Testis (tissue), 3 donors: ENCODE results near the gene INPP5A. TPM values are rescaled to one million over a fixed set of nuclear protein-coding genes. Genes with fewer than 3 reads are reported as not detected.
A peak's percentile ranks its signal among the peaks of the same experiment; 100 is the strongest.

Experiments
- DNase-seq: peaks from one replicate; pipeline ENCODE4 v3.0.0-alpha.2; 2019
- H3K27ac ChIP-seq, 2 donors: fragments of 200-600 bp; sonication (generic); one replicate each; pipeline ENCODE4 v1.5.1; 2019
- H3K27me3 ChIP-seq: fragments of 200-600 bp; sonication (generic); one replicate; pipeline ENCODE4 v1.5.1; 2019
- H3K36me3 ChIP-seq: fragments of 200-600 bp; sonication (generic); one replicate; pipeline ENCODE4 v1.5.1; 2017; ENCODE audit warnings: low read depth; ENCODE audit errors: missing control alignments
- H3K4me1 ChIP-seq: fragments of 200-600 bp; sonication (generic); one replicate; pipeline ENCODE4 v1.5.1; 2019
- H3K4me3 ChIP-seq, 2 donors: fragments of 200-600 bp; sonication (generic); one replicate each; pipeline ENCODE4 v1.5.1; 2017 to 2019
- H3K9me3 ChIP-seq: fragments of 200-600 bp; sonication (generic); one replicate; pipeline ENCODE4 v1.5.1; 2017
- POLR2A ChIP-seq: fragments of 450-650 bp; IDR thresholded peaks from one replicate; pipeline ENCODE4 v1.6.1; 2017; ENCODE audit warnings: antibody characterized with exemption, mild to moderate bottlenecking, moderate library complexity
- whole genome bisulfite sequencing, 2 donors: methylation state at CpG; one replicate each; pipeline ENCODE4 v1.1.5; 2018; 5-methylcytosine and 5-hydroxymethylcytosine counted together
- intact Hi-C: fragments of 100-400 bp; cut with DNase I; formaldehyde crosslinking; loops from one replicate; pipeline ENCODE4 v1.15.1; 2023; ENCODE audit warnings: low total_unique reads
- polyA plus RNA-seq: library from polyadenylated mRNA; stranded (reverse); fragments of 350-450 nt; fragmentation: Illumina TruSeq; extraction: RNeasy Lipid Tissue Mini Kit (QIAGEN cat#74804); gene quantifications from one replicate; pipeline ENCODE4 v1.2.3, GENCODE V29; 2014; ENCODE audit warnings: low read depth, low replicate concordance; ENCODE audit not compliant: insufficient read depth
- total RNA-seq, 2 donors: library from RNA; depleted of rRNA; stranded (reverse); fragments of >200 nt; gene quantifications; one replicate each; pipeline ENCODE4 v1.2.3, GENCODE V29; 2016
- TF ChIP-seq, protein P1 (sequence below), 3 experiments: fragments of 450-650 bp in 2 of 3; fragments of 200-600 bp in 1 of 3; sonication (generic) in 1 of 3; IDR thresholded peaks; one replicate each; pipeline ENCODE4 v1.5.1; 2016 to 2019; ENCODE audit warnings: antibody characterized with exemption in 3 of 3, mild to moderate bottlenecking in 2 of 3, moderate library complexity in 1 of 3

Gene INPP5A
- total and polyA plus RNA-seq, 3 donors from 2014 or later: 54.1 to 103 (median 73.0) TPM

DNA sequence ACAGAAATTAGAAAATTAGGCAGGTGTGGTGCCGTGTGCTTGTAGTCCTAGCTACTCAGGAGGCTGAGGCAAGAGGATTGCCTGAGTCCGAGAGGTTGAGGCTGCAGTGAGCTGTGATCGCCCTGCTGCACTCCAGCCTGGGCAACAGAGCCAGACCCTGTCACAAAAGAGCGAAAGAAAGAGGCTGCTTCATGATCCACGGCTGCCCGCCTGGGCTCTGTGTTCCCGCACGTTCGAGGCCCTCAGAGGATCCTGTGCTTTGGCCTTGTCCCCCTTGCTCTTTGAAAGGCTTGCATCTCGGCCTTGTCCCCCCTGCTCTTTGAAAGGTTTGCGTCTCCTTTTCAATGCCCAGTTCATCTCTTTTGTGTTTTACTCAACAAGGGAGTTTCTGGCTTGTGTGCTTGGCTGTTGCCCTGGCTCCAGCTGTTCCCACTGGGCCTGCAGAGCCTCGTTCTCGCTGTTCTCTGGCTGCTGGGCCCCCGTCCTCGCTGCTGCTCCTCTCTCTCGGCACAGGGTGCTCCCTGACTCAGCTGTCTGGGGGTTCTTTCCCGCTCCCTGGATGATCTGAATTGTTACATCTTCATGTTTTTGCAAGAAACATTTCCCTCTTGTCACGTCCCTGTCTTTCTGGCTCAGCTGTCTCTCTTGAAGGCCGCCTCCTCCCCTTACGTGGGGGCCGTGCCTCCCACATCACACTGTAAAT lies 45.1 kb upstream of the INPP5A start:
- peak overlapping the region; percentile 21 to 60 for H3K27ac ChIP-seq
- intact Hi-C loops: no loop called here

DNA sequence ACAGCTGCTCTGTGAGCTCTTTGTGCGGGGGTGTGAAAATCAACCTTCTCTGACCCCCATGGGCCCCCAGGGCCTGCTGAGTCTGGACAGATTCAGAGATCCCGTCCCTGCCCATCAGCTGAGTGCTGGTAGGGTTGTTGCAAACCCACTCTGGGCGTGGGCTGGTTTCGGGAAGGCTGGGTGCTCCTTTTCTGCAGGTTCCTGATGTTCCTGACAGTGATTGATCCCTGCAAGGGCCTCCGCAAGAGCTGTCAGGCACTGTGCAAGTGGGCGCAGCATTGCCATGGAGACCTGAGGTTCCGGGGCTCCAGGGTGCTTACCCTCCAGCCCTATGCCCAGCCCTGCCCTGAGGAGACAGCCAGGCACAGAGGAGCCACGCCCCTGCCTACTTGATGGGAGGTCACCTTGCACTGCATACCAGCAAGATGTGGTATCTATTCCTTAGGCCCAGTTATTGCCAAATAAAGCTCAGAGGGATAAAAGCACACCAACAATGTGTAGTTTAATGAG lies 44.3 kb upstream of the INPP5A start:
- TF ChIP-seq POLR2A: no peak
- TF ChIP-seq, protein P1, sequence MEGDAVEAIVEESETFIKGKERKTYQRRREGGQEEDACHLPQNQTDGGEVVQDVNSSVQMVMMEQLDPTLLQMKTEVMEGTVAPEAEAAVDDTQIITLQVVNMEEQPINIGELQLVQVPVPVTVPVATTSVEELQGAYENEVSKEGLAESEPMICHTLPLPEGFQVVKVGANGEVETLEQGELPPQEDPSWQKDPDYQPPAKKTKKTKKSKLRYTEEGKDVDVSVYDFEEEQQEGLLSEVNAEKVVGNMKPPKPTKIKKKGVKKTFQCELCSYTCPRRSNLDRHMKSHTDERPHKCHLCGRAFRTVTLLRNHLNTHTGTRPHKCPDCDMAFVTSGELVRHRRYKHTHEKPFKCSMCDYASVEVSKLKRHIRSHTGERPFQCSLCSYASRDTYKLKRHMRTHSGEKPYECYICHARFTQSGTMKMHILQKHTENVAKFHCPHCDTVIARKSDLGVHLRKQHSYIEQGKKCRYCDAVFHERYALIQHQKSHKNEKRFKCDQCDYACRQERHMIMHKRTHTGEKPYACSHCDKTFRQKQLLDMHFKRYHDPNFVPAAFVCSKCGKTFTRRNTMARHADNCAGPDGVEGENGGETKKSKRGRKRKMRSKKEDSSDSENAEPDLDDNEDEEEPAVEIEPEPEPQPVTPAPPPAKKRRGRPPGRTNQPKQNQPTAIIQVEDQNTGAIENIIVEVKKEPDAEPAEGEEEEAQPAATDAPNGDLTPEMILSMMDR (IDR thresholded peaks at IDR 0.05): no peak
- Histone ChIP-seq H3K9me3 (no peaks in the 10 kb centered on the region), H3K27me3 (no peaks in the 10 kb centered on the region), H3K4me1 (peaks cover 33% of the 10 kb centered on the region), H3K27ac (peak overlapping the region; percentile 21 to 60), H3K4me3 (no peak overlapping the region), H3K36me3 (no peaks in the 10 kb centered on the region)
- WGBS, 2 donors: 68 to 79% methylated on average over 5 to 8 of the region's 8 CpGs
- intact Hi-C loops: no loop called here
- no peak for DNase-seq

More for the DNA sequence above, 45.1 kb upstream of the INPP5A start:
- peak; percentile 87 for DNase-seq
- Histone ChIP-seq H3K9me3 (no peaks in the 10 kb centered on the region), H3K4me1 (peaks cover 33% of the 10 kb centered on the region), H3K4me3 (no peak overlapping the region), H3K27me3 (no peaks in the 10 kb centered on the region), H3K36me3 (no peaks in the 10 kb centered on the region)
- WGBS, 2 donors: 42 to 63% methylated on average over 21 of the region's 21 CpGs
- TF ChIP-seq POLR2A: no peak
- TF ChIP-seq, protein P1 (IDR thresholded peaks at IDR 0.05): no peak

DNA sequence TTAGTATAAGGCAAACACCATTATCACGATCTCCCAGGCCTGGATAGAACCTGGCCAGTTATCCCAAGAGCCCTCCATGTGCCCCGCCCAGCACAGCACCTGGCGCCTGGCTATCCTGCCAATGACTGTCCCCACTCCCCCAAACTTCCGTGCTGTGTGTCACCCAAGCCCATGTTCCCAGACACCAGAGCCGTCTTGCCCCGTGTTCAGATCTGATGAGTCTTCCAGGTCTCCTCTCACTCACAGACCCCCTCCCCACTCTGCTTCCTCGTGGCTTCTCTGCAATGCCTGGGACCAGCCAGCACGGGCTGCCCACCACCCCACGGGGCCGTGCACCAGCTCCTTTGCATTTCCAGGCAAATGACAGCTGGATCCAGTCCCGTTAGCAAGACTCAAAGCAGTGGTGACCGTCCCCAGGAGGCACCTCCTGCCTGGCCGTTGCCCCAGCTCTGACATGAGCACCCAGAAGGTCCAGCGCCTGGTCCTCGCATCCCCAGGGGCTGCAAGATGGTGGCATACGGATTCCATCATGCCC lies 43.8 kb upstream of the INPP5A start:
- intact Hi-C loops: no loop called here
- DNase-seq: no peak
- Histone ChIP-seq H3K4me3 (no peak overlapping the region), H3K4me1 (peaks cover 33% of the 10 kb centered on the region), H3K9me3 (no peaks in the 10 kb centered on the region), H3K27ac (no peak overlapping the region), H3K36me3 (no peaks in the 10 kb centered on the region), H3K27me3 (no peaks in the 10 kb centered on the region)
- TF ChIP-seq POLR2A: no peak
- TF ChIP-seq, protein P1 (IDR thresholded peaks at IDR 0.05): no peak
- WGBS, 2 donors: 88 to 95% methylated on average over 13 to 16 of the region's 16 CpGs

DNA sequence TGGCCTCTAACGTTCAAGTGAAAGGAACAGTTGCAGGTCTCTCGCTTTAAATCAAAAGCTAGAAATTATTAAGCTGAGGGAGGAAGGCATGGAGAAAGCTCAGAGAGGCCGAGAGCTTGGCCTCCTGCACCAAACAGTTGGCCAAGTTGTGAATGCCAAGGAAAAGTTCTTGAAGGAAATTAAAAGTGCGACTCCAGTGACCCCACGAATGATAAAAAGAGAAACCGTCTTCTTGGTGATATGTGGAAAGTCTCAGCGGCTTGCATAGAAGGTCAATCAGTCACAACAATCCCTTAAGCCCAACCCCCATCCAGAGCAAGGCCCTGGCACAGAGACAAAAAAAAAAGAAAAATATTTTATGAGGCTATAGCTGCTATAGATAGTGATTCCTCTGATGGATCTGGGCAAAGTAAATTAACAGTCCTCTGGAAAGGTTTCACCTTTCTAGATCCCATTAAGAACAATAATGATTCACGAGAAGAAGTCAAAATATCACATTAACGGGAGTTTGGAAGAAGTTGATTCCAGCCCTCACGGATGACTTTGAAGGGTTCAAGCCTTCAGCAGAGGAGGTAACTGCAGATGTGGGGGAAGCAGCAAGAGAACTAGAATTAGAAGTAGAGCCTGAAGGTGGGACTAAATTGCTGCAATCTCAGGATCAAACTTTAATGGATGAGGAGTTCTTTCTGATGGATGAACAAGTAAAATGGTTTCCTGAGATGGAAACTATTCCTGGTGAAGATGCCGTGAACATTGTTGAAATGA lies 42.5 kb upstream of the INPP5A start:
- DNase-seq: no peak
- WGBS, 2 donors: 55 to 60% methylated on average over 11 of the region's 11 CpGs
- Histone ChIP-seq H3K9me3 (no peaks in the 10 kb centered on the region), H3K27ac (no peak overlapping the region), H3K27me3 (no peaks in the 10 kb centered on the region), H3K36me3 (no peaks in the 10 kb centered on the region), H3K4me3 (no peak overlapping the region), H3K4me1 (peaks cover 33% of the 10 kb centered on the region)
- no peak for TF ChIP-seq POLR2A
- TF ChIP-seq, protein P1 (IDR thresholded peaks at IDR 0.05): no peak
- intact Hi-C loops: no loop called here
